GM12865 (cell line): ENCODE measurements around the gene ZNRF3.

ENCODE experiments used
- DNase-seq: peaks from one replicate; pipeline ENCODE4 v3.0.0; 2010; ENCODE audit warnings: low read depth
- H3K4me3 ChIP-seq: 2 replicates; pipeline ENCODE4 v1.5.1; 2011; ENCODE audit warnings: mild to moderate bottlenecking, low read depth, low read length, control low read depth
- CTCF ChIP-seq: IDR thresholded peaks from 2 replicates; pipeline ENCODE4 v1.5.1; 2011; ENCODE audit warnings: low read length, control low read depth, low read depth, inconsistent platforms; ENCODE audit not compliant: insufficient read depth; ENCODE audit errors: missing control alignments

ZNRF3 gene

GRCh38 chr22:28998681-28999080 lies 115.3 kb downstream of the ZNRF3 start:
- H3K4me3 ChIP-seq, result no peak overlapping the region
- TF ChIP-seq CTCF, result no peak
- no peak for DNase-seq

GRCh38 chr22:28999510-28999909 lies 116.1 kb downstream of the ZNRF3 start:
- no peak for TF ChIP-seq CTCF
- DNase-seq, result no peak
- no peak overlapping the region for H3K4me3 ChIP-seq

- H3K4me3 ChIP-seq, result no peak overlapping the region
- no peak for DNase-seq
- no peak for TF ChIP-seq CTCF
These were observed 116.7 kb downstream of the ZNRF3 start for GRCh38 chr22:28999919-29000556.

- DNase-seq, result no peak
- TF ChIP-seq CTCF, result no peak
- H3K4me3 ChIP-seq, result no peak overlapping the region
These were observed 117.3 kb downstream of the ZNRF3 start for GRCh38 chr22:29000641-29001040.

GRCh38 chr22:29002603-29003002 lies 119.2 kb downstream of the ZNRF3 start:
- no peak for TF ChIP-seq CTCF
- no peak for DNase-seq
- H3K4me3 ChIP-seq, result no peak overlapping the region

GRCh38 chr22:29003552-29003951 lies 120.2 kb downstream of the ZNRF3 start:
- no peak for TF ChIP-seq CTCF

More at GRCh38 chr22:29003552-29003951, 120.2 kb downstream of the ZNRF3 start:
- H3K4me3 ChIP-seq, result no peak overlapping the region
- DNase-seq, result no peak
